HEK293 (cell line): ENCODE results near the gene CATSPERD.

ENCODE experiments used
- CTCF ChIA-PET: fragments of 350-600 bp; formaldehyde crosslinking; extraction: SDS; loops from one replicate; lab custom pipeline; 2021; ENCODE audit warnings: antibody characterized with exemption; lab: Yijun Ruan, JAX
- POLR2A ChIA-PET: fragments of 300-600 bp; formaldehyde crosslinking; extraction: SDS; loops from one replicate; lab custom pipeline; 2020; ENCODE audit warnings: antibody characterized with exemption, inconsistent platforms; lab: Yijun Ruan, JAX
- H3K27ac ChIP-seq: fragments of 200-500 bp; sonication (Bioruptor generic); 2 replicates; pipeline ENCODE4 v1.5.1; 2014; ENCODE audit warnings: low read depth, low read length, control low read depth, inconsistent platforms; ENCODE audit errors: extremely low read depth
- H3K36me3 ChIP-seq, 2 experiments: fragments of 200-500 bp in 1 of 2; sonication (Bioruptor generic) in 1 of 2; 1 replicate in 1 of 2; 2 replicates in 1 of 2; pipeline ENCODE4 v1.5.1; 2014 to 2017; ENCODE audit warnings: inconsistent platforms in 2 of 2, low read length in 2 of 2; ENCODE audit not compliant: control insufficient read depth in 2 of 2, insufficient read depth in 1 of 2
- H3K4me1 ChIP-seq: fragments of 200-500 bp; sonication (Bioruptor generic); 2 replicates; pipeline ENCODE4 v1.5.1; 2014; ENCODE audit warnings: mild to moderate bottlenecking, low read length, inconsistent platforms; ENCODE audit not compliant: control insufficient read depth, insufficient read depth
- H3K4me3 ChIP-seq: 2 replicates; pipeline ENCODE4 v1.5.1; 2011; ENCODE audit warnings: low read depth, mild to moderate bottlenecking, control low read depth, low read length, moderate library complexity
- H3K9me3 ChIP-seq: fragments of 200-500 bp; sonication (Bioruptor generic); 2 replicates; pipeline ENCODE4 v1.5.1; 2014; ENCODE audit warnings: low read depth, low read length, inconsistent platforms; ENCODE audit not compliant: control insufficient read depth, insufficient read depth
- FEZF1 ChIP-seq: fragments of 450-650 bp; formaldehyde crosslinking; IDR thresholded peaks from 2 replicates; pipeline ENCODE4 v1.5.1; 2016; ENCODE audit warnings: missing biosample characterization, missing genetic modification characterization
- GFI1B ChIP-seq: fragments of 450-650 bp; formaldehyde crosslinking; IDR thresholded peaks from 2 replicates; pipeline ENCODE4 v1.5.1; 2016; ENCODE audit warnings: missing biosample characterization, missing genetic modification characterization
- KLF7 ChIP-seq: fragments of 450-650 bp; formaldehyde crosslinking; IDR thresholded peaks from 2 replicates; pipeline ENCODE4 v1.5.1; 2016; ENCODE audit warnings: missing biosample characterization, missing genetic modification characterization, borderline replicate concordance
- SETDB1 ChIP-seq: IDR thresholded peaks from one replicate; pipeline ENCODE4 v1.6.1; 2017; ENCODE audit warnings: mild to moderate bottlenecking, low read length, moderate library complexity, mixed read lengths; ENCODE audit not compliant: insufficient read length
- ZBTB17 ChIP-seq: fragments of 450-650 bp; formaldehyde crosslinking; IDR thresholded peaks from 2 replicates; pipeline ENCODE4 v1.5.1; 2016; ENCODE audit warnings: missing biosample characterization, missing genetic modification characterization
- ZBTB7A ChIP-seq: fragments of 450-650 bp; formaldehyde crosslinking; IDR thresholded peaks from 2 replicates; pipeline ENCODE4 v1.5.1; 2016; ENCODE audit warnings: low read depth, missing biosample characterization, missing genetic modification characterization
- ZNF138 ChIP-seq: fragments of 450-650 bp; formaldehyde crosslinking; IDR thresholded peaks from 2 replicates; pipeline ENCODE4 v1.5.1; 2016; ENCODE audit warnings: missing biosample characterization, missing genetic modification characterization, borderline replicate concordance
- ZNF239 ChIP-seq: fragments of 450-650 bp; formaldehyde crosslinking; IDR thresholded peaks from 2 replicates; pipeline ENCODE4 v1.5.1; 2016; ENCODE audit warnings: missing biosample characterization, missing genetic modification characterization
- ZNF416 ChIP-seq: fragments of 450-650 bp; formaldehyde crosslinking; IDR thresholded peaks from 2 replicates; pipeline ENCODE4 v1.5.1; 2016; ENCODE audit warnings: missing biosample characterization, missing genetic modification characterization
- ZNF510 ChIP-seq: fragments of 450-650 bp; formaldehyde crosslinking; IDR thresholded peaks from 2 replicates; pipeline ENCODE4 v1.5.1; 2018; ENCODE audit warnings: mild to moderate bottlenecking, missing genetic modification characterization, missing biosample characterization; ENCODE audit not compliant: insufficient replicate concordance
- ZNF596 ChIP-seq: fragments of 450-650 bp; IDR thresholded peaks from 2 replicates; pipeline ENCODE4 v1.5.0; 2018; ENCODE audit warnings: missing biosample characterization, mild to moderate bottlenecking, missing genetic modification characterization, moderate library complexity
- ZNF624 ChIP-seq: fragments of 450-650 bp; formaldehyde crosslinking; IDR thresholded peaks from 2 replicates; pipeline ENCODE4 v1.5.1; 2017; ENCODE audit warnings: missing biosample characterization, missing genetic modification characterization
- ZNF843 ChIP-seq: fragments of 450-650 bp; formaldehyde crosslinking; IDR thresholded peaks from 2 replicates; pipeline ENCODE4 v1.5.1; 2016; ENCODE audit warnings: missing biosample characterization, missing genetic modification characterization
- TF ChIP-seq, protein P1 (sequence below): fragments of 450-650 bp; formaldehyde crosslinking; IDR thresholded peaks from 2 replicates; pipeline ENCODE4 v1.5.1; 2016; ENCODE audit warnings: missing biosample characterization, missing genetic modification characterization
- TF ChIP-seq, protein P2 (sequence below): fragments of 450-650 bp; formaldehyde crosslinking; IDR thresholded peaks from 2 replicates; pipeline ENCODE4 v1.5.1; 2016; ENCODE audit warnings: missing biosample characterization, missing genetic modification characterization
- TF ChIP-seq, protein P3 (sequence below): fragments of 450-650 bp; formaldehyde crosslinking; IDR thresholded peaks from 2 replicates; pipeline ENCODE4 v1.5.1; 2016; ENCODE audit warnings: missing biosample characterization, missing genetic modification characterization
- TF ChIP-seq, protein P4 (sequence below): fragments of 450-650 bp; formaldehyde crosslinking; IDR thresholded peaks from 2 replicates; pipeline ENCODE4 v1.5.1; 2017; ENCODE audit warnings: missing biosample characterization, missing genetic modification characterization
- TF ChIP-seq, protein P5 (sequence below): sonication (generic); formaldehyde crosslinking; IDR thresholded peaks from 2 replicates; pipeline ENCODE4 v1.8.1; 2022; ENCODE audit warnings: mild to moderate bottlenecking, moderate library complexity, missing genetic modification reagents
- TF ChIP-seq, protein P6 (sequence below): fragments of 450-650 bp; formaldehyde crosslinking; IDR thresholded peaks from 2 replicates; pipeline ENCODE4 v1.5.1; 2017; ENCODE audit warnings: missing biosample characterization, missing genetic modification characterization

The CATSPERD gene

DNA sequence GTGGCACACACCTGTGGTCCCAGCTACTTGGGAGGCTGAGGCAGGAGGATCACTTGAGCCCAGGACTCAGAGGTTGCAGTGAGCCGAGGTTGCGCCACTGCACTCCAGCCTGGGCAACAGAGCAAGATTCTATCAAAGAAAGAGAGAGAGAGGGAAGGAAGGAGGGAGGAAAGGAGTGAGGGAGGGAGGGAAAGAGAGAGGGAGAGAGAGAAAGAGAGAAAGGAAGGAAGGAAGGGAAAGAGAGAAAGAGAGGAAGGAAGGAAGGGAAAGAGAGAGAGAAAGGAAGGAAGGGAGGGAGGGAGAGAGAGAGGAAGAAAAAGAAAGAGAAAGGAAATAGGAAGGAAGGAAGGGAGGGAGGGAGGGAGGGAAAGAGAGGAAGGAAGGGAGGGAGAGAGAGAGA is 96.8 kb downstream of the CATSPERD start (continued):
- TF ChIP-seq, protein P1, sequence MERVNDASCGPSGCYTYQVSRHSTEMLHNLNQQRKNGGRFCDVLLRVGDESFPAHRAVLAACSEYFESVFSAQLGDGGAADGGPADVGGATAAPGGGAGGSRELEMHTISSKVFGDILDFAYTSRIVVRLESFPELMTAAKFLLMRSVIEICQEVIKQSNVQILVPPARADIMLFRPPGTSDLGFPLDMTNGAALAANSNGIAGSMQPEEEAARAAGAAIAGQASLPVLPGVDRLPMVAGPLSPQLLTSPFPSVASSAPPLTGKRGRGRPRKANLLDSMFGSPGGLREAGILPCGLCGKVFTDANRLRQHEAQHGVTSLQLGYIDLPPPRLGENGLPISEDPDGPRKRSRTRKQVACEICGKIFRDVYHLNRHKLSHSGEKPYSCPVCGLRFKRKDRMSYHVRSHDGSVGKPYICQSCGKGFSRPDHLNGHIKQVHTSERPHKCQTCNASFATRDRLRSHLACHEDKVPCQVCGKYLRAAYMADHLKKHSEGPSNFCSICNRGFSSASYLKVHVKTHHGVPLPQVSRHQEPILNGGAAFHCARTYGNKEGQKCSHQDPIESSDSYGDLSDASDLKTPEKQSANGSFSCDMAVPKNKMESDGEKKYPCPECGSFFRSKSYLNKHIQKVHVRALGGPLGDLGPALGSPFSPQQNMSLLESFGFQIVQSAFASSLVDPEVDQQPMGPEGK = no peak
- TF ChIP-seq, protein P2, sequence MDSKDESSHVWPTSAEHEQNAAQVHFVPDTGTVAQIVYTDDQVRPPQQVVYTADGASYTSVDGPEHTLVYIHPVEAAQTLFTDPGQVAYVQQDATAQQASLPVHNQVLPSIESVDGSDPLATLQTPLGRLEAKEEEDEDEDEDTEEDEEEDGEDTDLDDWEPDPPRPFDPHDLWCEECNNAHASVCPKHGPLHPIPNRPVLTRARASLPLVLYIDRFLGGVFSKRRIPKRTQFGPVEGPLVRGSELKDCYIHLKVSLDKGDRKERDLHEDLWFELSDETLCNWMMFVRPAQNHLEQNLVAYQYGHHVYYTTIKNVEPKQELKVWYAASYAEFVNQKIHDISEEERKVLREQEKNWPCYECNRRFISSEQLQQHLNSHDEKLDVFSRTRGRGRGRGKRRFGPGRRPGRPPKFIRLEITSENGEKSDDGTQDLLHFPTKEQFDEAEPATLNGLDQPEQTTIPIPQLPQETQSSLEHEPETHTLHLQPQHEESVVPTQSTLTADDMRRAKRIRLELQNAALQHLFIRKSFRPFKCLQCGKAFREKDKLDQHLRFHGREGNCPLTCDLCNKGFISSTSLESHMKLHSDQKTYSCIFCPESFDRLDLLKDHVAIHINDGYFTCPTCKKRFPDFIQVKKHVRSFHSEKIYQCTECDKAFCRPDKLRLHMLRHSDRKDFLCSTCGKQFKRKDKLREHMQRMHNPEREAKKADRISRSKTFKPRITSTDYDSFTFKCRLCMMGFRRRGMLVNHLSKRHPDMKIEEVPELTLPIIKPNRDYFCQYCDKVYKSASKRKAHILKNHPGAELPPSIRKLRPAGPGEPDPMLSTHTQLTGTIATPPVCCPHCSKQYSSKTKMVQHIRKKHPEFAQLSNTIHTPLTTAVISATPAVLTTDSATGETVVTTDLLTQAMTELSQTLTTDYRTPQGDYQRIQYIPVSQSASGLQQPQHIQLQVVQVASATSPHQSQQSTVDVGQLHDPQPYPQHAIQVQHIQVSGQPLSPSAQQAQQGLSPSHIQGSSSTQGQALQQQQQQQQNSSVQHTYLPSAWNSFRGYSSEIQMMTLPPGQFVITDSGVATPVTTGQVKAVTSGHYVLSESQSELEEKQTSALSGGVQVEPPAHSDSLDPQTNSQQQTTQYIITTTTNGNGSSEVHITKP = no peak
- TF ChIP-seq ZNF510 (tag by site-specific recombination) = no peak
- TF ChIP-seq SETDB1 = no peak
- TF ChIP-seq ZNF138 (tag by site-specific recombination) = no peak
- TF ChIP-seq, protein P3, sequence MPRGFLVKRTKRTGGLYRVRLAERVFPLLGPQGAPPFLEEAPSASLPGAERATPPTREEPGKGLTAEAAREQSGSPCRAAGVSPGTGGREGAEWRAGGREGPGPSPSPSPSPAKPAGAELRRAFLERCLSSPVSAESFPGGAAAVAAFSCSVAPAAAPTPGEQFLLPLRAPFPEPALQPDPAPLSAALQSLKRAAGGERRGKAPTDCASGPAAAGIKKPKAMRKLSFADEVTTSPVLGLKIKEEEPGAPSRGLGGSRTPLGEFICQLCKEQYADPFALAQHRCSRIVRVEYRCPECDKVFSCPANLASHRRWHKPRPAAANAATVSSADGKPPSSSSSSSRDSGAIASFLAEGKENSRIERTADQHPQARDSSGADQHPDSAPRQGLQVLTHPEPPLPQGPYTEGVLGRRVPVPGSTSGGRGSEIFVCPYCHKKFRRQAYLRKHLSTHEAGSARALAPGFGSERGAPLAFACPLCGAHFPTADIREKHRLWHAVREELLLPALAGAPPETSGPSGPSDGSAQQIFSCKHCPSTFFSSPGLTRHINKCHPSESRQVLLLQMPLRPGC (tag by site-specific recombination) = no peak
- no peak for TF ChIP-seq ZNF416 (tag by site-specific recombination)
- no peak for TF ChIP-seq ZNF624 (tag by site-specific recombination)
- TF ChIP-seq, protein P4, sequence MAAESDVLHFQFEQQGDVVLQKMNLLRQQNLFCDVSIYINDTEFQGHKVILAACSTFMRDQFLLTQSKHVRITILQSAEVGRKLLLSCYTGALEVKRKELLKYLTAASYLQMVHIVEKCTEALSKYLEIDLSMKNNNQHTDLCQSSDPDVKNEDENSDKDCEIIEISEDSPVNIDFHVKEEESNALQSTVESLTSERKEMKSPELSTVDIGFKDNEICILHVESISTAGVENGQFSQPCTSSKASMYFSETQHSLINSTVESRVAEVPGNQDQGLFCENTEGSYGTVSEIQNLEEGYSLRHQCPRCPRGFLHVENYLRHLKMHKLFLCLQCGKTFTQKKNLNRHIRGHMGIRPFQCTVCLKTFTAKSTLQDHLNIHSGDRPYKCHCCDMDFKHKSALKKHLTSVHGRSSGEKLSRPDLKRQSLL (tag by site-specific recombination) = no peak
- peak; percentile 49; the same call in 1 of the 2 replicates for TF ChIP-seq ZNF596
- TF ChIP-seq GFI1B (tag by site-specific recombination) = no peak
- no peak for TF ChIP-seq KLF7
- TF ChIP-seq, all 188 proteins: peak for 4

DNA sequence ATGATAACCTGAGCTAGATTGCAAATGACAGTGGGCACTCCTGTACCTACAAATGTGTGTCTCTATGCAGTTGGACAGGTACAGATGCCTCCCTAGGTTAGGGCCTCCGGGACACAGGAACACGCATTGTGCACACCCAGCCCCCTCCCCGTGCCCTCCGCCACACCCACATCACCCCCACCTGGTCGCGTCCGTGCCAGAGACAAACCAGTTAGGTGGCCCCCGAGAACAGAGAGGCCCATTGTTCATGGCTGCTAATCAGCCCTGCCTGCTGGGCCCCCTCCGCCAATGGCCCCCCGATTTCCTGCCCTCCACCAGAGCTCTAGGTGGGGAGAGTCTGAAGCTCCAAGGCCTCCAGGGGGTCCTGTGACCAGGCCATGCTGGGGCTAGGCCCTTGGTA is 98.2 kb downstream of the CATSPERD start:
- TF ChIP-seq ZNF239 (tag by site-specific recombination) = no peak
- TF ChIP-seq, protein P5, sequence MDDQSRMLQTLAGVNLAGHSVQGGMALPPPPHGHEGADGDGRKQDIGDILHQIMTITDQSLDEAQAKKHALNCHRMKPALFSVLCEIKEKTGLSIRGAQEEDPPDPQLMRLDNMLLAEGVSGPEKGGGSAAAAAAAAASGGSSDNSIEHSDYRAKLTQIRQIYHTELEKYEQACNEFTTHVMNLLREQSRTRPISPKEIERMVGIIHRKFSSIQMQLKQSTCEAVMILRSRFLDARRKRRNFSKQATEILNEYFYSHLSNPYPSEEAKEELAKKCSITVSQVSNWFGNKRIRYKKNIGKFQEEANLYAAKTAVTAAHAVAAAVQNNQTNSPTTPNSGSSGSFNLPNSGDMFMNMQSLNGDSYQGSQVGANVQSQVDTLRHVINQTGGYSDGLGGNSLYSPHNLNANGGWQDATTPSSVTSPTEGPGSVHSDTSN (CRISPR knock-in tag) = no peak
- TF ChIP-seq ZBTB7A (tag by site-specific recombination) = no peak
- TF ChIP-seq, protein P6, sequence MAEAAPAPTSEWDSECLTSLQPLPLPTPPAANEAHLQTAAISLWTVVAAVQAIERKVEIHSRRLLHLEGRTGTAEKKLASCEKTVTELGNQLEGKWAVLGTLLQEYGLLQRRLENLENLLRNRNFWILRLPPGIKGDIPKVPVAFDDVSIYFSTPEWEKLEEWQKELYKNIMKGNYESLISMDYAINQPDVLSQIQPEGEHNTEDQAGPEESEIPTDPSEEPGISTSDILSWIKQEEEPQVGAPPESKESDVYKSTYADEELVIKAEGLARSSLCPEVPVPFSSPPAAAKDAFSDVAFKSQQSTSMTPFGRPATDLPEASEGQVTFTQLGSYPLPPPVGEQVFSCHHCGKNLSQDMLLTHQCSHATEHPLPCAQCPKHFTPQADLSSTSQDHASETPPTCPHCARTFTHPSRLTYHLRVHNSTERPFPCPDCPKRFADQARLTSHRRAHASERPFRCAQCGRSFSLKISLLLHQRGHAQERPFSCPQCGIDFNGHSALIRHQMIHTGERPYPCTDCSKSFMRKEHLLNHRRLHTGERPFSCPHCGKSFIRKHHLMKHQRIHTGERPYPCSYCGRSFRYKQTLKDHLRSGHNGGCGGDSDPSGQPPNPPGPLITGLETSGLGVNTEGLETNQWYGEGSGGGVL (tag by site-specific recombination) = no peak
- no peak for TF ChIP-seq FEZF1 (tag by site-specific recombination)
- TF ChIP-seq ZNF843 (tag by site-specific recombination) = no peak
- TF ChIP-seq ZBTB17 (tag by site-specific recombination) = no peak
- Histone ChIP-seq H3K4me1 (no peaks in the 10 kb centered on the region), H3K4me3 (no peak overlapping the region), H3K36me3 (no peaks in the 10 kb centered on the region), H3K27ac (no peak overlapping the region), H3K9me3 (no peaks in the 10 kb centered on the region)
- ChIA-PET POLR2A (no interaction called here), CTCF (interaction anchor here (1.6 kb wide), 1 partner anchor 15 kb away, joined by 4 read pairs; no protein-coding TSS in a partner anchor)
